ENCODE results near the gene ZC3H12C.

DNA sequence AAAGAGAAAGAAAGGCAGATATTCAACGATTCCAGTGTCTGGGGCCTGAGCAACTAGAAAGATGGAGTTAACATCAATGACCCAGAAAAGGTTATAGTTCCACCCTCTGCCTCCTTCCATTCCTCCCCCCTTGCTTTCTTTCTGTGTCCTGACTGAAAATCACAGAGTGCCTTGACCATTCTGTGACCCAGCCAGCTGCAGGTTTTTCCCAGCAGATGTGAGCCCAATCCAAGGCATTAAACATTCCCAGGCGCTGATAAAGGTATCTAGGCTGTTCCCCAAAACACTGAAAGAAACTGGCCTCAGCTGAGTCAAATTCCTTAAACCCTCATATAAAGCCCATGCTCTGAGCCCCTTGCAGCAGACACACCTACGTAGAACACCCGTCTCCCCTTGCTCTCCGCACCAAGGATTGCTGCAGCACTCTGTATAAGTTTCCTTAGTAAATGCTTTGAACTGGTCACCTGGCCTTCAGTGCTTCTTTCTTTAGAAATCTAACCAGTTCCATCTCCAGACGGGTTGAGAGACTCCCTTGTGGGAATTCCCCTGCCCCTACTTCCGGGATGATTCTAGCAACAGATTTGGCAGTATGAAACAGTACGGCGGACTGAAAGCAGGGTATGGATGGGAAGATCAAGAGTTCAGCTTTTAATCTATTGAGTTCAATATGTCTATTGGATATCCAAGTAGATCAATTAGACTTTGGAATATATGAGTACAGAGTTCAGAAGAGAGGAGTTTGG lies 48.8 kb upstream of the ZC3H12C start:
- no peak for TF ChIP-seq GATA3 (IDR thresholded peaks at IDR 0.05; ENCODE audit: low read depth, low read length)
- TF ChIP-seq GATA2 (IDR thresholded peaks at IDR 0.05; ENCODE audit: low read depth, low read length): no peak
